Cardiac fibroblast (primary cell): ENCODE results near the gene DDA1.
"Not testable (repeated sequence)": the region's sequence is repeated elsewhere in the genome, so short reads cannot be mapped to it uniquely, and the experiment has no call there.

Experiments used
- DNase-seq, 2 donors: peaks; one replicate each; pipeline versions ENCODE4 v3.0.0 to v3.0.0-alpha.2; 2010; ENCODE audit warnings: low read depth in 2 of 2
- H3K4me3 ChIP-seq, 2 donors: replicated peaks in 1 of 2; 1 replicate in 1 of 2; 2 replicates in 1 of 2; pipeline ENCODE4 v1.5.1; 2011; ENCODE audit warnings: low read depth in 2 of 2, low read length in 2 of 2, mild to moderate bottlenecking in 2 of 2, moderate library complexity in 1 of 2
- CTCF ChIP-seq: IDR thresholded peaks from one replicate; pipeline ENCODE4 v1.5.1; 2011; ENCODE audit warnings: low read depth, mild to moderate bottlenecking, low read length, inconsistent platforms

Gene DDA1

GRCh38 chr19:17289489-17289888, 19.9 kb upstream of the DDA1 start:
- H3K4me3 ChIP-seq = peak overlapping the region in 1 of 2 donors; percentile 17
- DNase-seq = peak; percentile 93 to 96
- no peak for TF ChIP-seq CTCF

GRCh38 chr19:17292301-17293074, 16.9 kb upstream of the DDA1 start:
- H3K4me3 ChIP-seq = peak overlapping the region; percentile 53 to 62
- peak; percentile 92 for DNase-seq
- TF ChIP-seq CTCF = peak; percentile 82

- TF ChIP-seq CTCF = no peak
- no peak for DNase-seq
- no peak overlapping the region for H3K4me3 ChIP-seq
Measured at GRCh38 chr19:17293605-17294004, 15.8 kb upstream of the DDA1 start.

GRCh38 chr19:17294051-17294891, 15.1 kb upstream of the DDA1 start:
- no peak for TF ChIP-seq CTCF
- no peak overlapping the region for H3K4me3 ChIP-seq
- peak in 1 of 2 donors; percentile 34 for DNase-seq

GRCh38 chr19:17295551-17295950, 13.8 kb upstream of the DDA1 start:
- DNase-seq, H3K4me3 ChIP-seq: not testable (repeated sequence)

- DNase-seq = no peak
- TF ChIP-seq CTCF = no peak
- H3K4me3 ChIP-seq = no peak overlapping the region
Measured at GRCh38 chr19:17296273-17296672, 13.1 kb upstream of the DDA1 start.

- H3K4me3 ChIP-seq = no peak overlapping the region
- no peak for TF ChIP-seq CTCF
- no peak for DNase-seq
Measured at GRCh38 chr19:17296976-17297375, 12.4 kb upstream of the DDA1 start.
